HL-60 (cell line): ENCODE results near the gene ABCB9.

Experiments
- CTCF ChIP-seq: IDR thresholded peaks from one replicate; pipeline ENCODE4 v1.5.1; 2011; ENCODE audit warnings: low read length, control low read depth, inconsistent platforms; ENCODE audit not compliant: insufficient read depth
- POLR2AphosphoS5 ChIP-seq: IDR thresholded peaks from 2 replicates; pipeline ENCODE4 v1.6.1; 2012; ENCODE audit warnings: low read depth
- REST ChIP-seq: IDR thresholded peaks from 2 replicates; pipeline ENCODE4 v1.6.1; 2012; ENCODE audit warnings: low read depth; ENCODE audit not compliant: insufficient replicate concordance

- TF ChIP-seq CTCF (no peak), POLR2AphosphoS5 (no peak), REST (no peak)
These were observed 7.9 kb downstream of the ABCB9 start for GRCh38 chr12:122958198-122958888.
